ENCODE data around the gene C2CD2. TPM values are rescaled to one million over a fixed set of nuclear protein-coding genes. Genes with fewer than 3 reads are reported as not detected.

The C2CD2 gene
- total and polyA plus RNA-seq, 2 of the 4 experiments (the other 2 are of a cell fraction), result 15.6 to 25.3 TPM

GRCh38 chr21:41916888-41917433, 36.9 kb downstream of the C2CD2 start:
- Histone ChIP-seq H2AK9ac (replicated peaks; ENCODE audit: low read depth, low read length, poor library complexity) (no peak overlapping the region), H4K91ac (ENCODE audit: insufficient read depth, low read depth, low read length) (no peak overlapping the region), H2BK5ac (ENCODE audit: low read depth, low read length, poor library complexity, severe bottlenecking) (no peak overlapping the region), H4K5ac (ENCODE audit: low read depth, low read length) (no peak overlapping the region), H3K14ac (replicated peaks; ENCODE audit: low read depth, low read length) (no peak overlapping the region), H3K56ac (ENCODE audit: extremely low read depth, insufficient read depth, low read length) (no peak overlapping the region), H4K20me1 (ENCODE audit: insufficient read depth, low read length) (no peaks in the 10 kb centered on the region), H3K9me1 (ENCODE audit: insufficient read depth, low read length) (peaks cover 10% of the 10 kb centered on the region), H4K8ac (ENCODE audit: low read depth in 2 of 2, low read length in 2 of 2) (no peak overlapping the region), H3K4me1 (ENCODE audit: control insufficient read depth, insufficient read depth, low read length) (no peaks in the 10 kb centered on the region), H3K4me3 (ENCODE audit: insufficient read depth, low read depth, low read length) (no peak overlapping the region), H3K9ac (ENCODE audit: low read depth, low read length) (no peak overlapping the region), H2BK120ac (ENCODE audit: low read depth, low read length) (no peak overlapping the region), H2AK5ac (ENCODE audit: low read depth, low read length) (no peak overlapping the region), H3K23ac (ENCODE audit: low read depth, low read length) (no peak overlapping the region), H3K9me3 (ENCODE audit: control insufficient read depth, insufficient read depth, low read length) (no peaks in the 10 kb centered on the region), H2AFZ (replicated peaks; ENCODE audit: low read length, poor library complexity) (no peak overlapping the region), H3K4ac (ENCODE audit: low read depth, low read length) (no peak overlapping the region), H3K79me1 (ENCODE audit: low read depth in 1 of 2, low read length in 2 of 2) (peaks cover 0 to 13% of the 10 kb centered on the region in 2 experiments; a peak in 2 of 4 replicates), H3K4me2 (ENCODE audit: low read depth, low read length) (no peak overlapping the region), H3K18ac (ENCODE audit: low read depth, low read length) (no peak overlapping the region), H2BK15ac (ENCODE audit: low read depth, low read length) (no peak overlapping the region), H3K27ac (ENCODE audit: insufficient read depth, low read length) (no peak overlapping the region), H2BK20ac (ENCODE audit: low read depth, low read length) (no peak overlapping the region), H3K27me3 (ENCODE audit: control insufficient read depth, insufficient read depth, low read length) (no peaks in the 10 kb centered on the region), H3K36me3 (ENCODE audit: control insufficient read depth, insufficient read depth, low read length) (peaks cover 47% of the 10 kb centered on the region)
- intact Hi-C loops (cut with micrococcal nuclease), result no loop called here
- ATAC-seq (ENCODE audit: low read depth), result no peak
- WGBS, 2 experiments (ENCODE audit: extremely low coverage in 2 of 2, insufficient read length in 1 of 2), result no CpG with 5 or more reads among the region's 3 CpGs
- dilution Hi-C loops (cut with HindIII; ENCODE audit: low sequenced_read_pairs, unreplicated experiment), result no loop called here
- ChIA-PET POLR2A (ENCODE audit: unreplicated experiment) (no interaction called here), CTCF (interaction anchor here (0.9 kb wide), 1 partner anchor 25 kb away, joined by 5 read pairs; no protein-coding TSS in a partner anchor)
- TF ChIP-seq MAZ (IDR thresholded peaks at IDR 0.05; ENCODE audit: borderline replicate concordance, low read depth, low read length) (no peak), CEBPB (IDR thresholded peaks at IDR 0.05; ENCODE audit: low read depth, low read length) (no peak), RCOR1 (IDR thresholded peaks at IDR 0.05; ENCODE audit: insufficient replicate concordance, low read length) (no peak), MAFK (IDR thresholded peaks at IDR 0.05; ENCODE audit: low read depth, low read length) (no peak), CHD1 (IDR thresholded peaks at IDR 0.05; ENCODE audit: low read depth, low read length) (no peak), SMC3 (IDR thresholded peaks at IDR 0.05; ENCODE audit: low read depth, low read length) (no peak), CTCF (conservative IDR thresholded peaks at IDR 0.05; ENCODE audit: low read depth, low read length) (no peak), USF2 (IDR thresholded peaks at IDR 0.05; ENCODE audit: low read depth, low read length) (no peak), NFE2L2 (IDR thresholded peaks at IDR 0.05; ENCODE audit: low read depth, low read length) (no peak), RAD21 (IDR thresholded peaks at IDR 0.05; ENCODE audit: low read length) (no peak), FOS (IDR thresholded peaks at IDR 0.05; ENCODE audit: low read depth, low read length) (no peak), RFX5 (IDR thresholded peaks at IDR 0.05; ENCODE audit: low read depth, low read length) (no peak), ELK1 (IDR thresholded peaks at IDR 0.05; ENCODE audit: borderline replicate concordance, low read depth, low read length) (no peak), POLR2A (IDR thresholded peaks at IDR 0.05; ENCODE audit: low read depth, low read length) (no peak), MXI1 (IDR thresholded peaks at IDR 0.05; ENCODE audit: borderline replicate concordance, low read depth, low read length) (no peak), BHLHE40 (IDR thresholded peaks at IDR 0.05; ENCODE audit: low read depth, low read length) (no peak)
- in situ Hi-C loops (cut with MboI; ENCODE audit: low sequenced_read_pairs), result no loop called here
- BruUV-seq (replicated peaks), result no TSS peak
- no peak for DNase-seq
